HT1080 (cell line): ENCODE results near the gene TSHZ2. TPM values are rescaled to one million over a fixed set of nuclear protein-coding genes. Genes with fewer than 3 reads are reported as not detected.

Source experiments
- DNase-seq: peaks from one replicate; pipeline ENCODE4 v3.0.0-alpha.2; 2015; ENCODE audit warnings: low read depth
- total RNA-seq: library from RNA; depleted of rRNA; stranded (reverse); fragments of >200 nt; shearing (Covaris generic); gene quantifications from 2 replicates; pipeline ENCODE4 v1.2.3, GENCODE V29; 2014

Gene TSHZ2
- total RNA-seq, 1 experiment from 2014 or later, result not detected

DNA sequence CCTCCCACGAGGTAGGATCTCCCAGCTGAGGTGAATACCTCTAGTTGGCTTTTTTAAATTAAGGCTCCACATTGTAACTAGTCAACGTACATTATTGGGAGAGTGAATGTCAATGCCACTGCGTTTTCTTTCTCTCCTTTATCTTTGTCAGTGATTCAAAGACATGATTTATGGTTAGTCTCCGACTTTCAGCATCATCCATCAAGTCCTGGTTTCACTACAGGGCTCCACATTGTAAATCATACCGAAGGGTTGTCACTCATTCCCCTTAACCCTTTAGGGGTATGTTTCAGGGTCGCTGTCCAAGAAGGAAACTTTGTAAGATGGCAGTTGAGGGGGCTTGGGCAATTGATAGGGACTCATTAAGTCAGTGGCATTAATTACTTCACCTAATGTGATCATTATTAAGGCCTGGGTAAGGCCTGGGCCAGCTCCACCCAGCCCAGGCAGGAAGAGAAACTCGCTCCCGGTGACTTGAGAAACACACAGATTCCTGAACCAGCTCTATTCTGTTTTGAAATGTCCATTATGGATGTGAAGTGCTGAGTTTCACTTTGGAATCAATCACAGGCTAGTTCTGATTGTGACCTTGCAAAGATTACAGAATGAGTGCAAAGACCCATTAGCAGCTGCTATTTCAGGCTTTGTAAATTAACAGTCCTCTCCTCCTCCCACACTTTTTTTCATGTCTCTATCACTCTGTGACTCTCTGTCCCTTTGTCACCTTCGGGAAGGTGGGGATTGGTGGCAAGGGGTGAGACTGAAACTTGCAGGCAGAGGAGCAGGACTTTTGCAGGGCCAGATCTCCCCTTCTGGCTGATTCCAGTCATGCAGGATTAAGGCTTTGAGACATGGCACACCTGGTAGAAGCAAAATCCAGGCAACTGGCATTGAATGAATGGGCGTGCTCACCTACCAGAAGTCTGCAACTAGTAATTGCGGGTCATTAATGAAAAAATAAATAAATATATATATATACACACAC is 222.4 kb downstream of the TSHZ2 start:
- no peak for DNase-seq

DNA sequence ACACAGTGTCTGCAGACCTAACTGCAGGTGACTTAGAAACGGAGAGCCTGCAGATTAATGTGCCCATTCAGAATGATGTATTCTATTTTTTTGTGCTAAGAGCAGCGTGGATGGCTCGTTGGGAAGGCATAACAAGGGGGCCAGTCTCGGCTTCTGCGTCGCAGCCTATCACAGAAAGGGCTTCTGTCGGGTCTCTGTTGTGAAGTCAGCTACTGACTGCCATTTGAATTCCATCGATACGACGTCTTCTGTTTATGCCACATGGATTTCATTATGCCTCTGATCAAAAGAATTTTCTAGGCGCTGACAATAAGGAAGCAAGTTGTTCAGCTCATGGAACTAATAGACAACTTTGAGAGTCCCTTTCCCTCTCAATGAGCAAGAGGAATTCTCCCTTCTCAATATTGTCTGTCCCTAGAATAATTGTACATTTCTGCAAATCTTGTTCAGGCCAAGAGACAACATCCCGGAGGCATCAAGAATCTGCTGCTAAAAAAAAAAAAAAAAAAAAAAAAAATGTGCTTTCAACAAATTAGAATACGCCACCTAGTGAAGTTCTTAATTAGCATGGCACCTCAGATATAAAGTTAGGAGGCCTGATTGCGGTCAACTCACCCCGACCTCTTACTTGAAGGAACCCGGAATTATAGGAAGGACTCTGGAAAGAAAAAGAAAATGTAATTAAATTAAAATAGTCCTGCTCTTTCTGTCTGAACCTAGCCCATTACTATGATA is 223.9 kb downstream of the TSHZ2 start:
- no peak for DNase-seq

DNA sequence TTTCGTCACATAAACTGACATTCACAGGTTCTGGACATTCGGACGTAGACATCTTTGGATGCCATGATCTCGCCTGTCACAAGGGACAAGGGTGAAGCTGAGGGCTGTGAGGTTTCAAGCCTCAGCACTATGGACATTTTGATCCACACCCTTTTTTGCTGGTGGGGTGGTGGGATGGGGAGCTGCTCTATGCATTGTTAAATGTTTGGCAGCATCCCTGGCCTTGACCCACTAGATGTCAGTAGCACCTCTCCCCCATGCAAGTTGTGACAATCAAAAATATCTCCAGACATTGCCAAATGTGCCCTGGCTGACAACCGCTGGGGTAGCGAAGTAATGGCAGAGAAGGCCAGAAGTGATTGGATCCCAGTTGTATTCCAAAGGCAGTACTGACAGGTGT is 229.4 kb downstream of the TSHZ2 start:
- DNase-seq, result no peak

DNA sequence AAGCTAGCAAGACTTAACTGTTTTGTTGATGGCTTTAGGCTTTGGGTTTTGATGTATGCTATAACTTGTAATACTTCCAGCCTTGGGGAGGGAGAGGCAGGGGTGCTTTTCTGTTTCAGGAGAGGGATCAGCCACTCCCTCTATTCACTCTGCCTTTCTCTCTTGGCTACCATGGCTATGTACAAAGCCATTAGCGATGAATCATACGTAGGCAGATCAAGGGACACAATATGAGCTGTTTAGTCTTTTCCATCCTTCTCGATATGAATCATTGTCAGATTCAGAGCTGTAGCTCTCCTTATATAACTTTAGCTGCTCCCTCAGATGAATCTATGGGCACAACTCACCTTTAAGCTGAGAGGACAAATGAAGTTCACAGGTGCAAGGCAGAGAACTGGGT is 230.6 kb downstream of the TSHZ2 start:
- DNase-seq, result no peak

DNA sequence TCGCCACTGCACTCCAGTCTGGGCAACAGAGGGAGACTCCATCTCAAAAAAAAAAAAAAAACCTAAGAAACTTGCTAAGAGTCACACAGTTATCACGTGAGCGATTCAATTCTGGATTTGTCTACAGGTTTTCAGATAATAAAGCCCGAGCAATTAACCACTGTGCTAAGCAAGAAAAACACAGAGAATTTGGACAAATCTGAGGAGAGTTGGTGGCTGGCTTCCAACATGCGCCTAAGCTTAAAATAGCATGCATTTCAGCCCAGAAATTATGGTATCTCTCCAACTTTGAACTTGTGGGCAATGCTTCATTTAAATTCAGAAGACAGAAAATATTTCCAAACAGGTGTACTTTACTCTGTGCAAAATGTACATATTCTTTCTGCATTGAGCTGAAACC is 232.9 kb downstream of the TSHZ2 start:
- DNase-seq, result no peak

DNA sequence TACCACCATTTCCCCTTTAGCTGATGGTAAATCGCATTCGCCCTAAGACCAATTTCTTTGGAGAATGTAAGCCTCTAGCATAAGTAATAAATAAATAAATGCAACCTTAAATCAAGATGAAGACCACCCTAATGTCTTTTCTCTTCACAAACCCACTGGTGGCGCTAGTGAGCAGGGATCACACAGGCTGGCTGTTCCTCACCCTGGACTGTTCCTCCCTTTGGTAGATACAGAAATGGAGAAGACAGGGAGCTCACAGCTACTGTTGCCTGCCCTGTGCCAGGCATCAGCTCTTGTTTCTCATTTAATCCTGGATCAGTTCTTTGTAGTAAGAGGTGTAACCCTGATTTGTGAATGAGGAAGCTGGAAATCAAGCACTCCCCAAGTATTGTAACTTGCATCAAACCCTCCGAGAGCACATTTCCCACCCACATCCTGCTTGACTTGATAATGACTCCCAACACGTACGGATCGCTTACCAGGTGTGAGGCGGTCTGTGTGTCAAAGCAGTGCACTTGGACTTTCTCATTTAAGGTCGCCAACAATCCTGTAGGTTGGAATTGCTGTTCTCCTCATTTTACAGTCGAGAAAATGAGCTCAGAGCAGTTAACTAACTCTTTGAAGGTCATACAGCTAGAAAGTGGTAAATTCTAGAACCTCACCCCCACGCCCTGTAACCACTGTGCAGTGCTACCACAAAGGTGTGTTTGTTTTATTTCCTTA is 236.1 kb downstream of the TSHZ2 start:
- DNase-seq, result no peak

DNA sequence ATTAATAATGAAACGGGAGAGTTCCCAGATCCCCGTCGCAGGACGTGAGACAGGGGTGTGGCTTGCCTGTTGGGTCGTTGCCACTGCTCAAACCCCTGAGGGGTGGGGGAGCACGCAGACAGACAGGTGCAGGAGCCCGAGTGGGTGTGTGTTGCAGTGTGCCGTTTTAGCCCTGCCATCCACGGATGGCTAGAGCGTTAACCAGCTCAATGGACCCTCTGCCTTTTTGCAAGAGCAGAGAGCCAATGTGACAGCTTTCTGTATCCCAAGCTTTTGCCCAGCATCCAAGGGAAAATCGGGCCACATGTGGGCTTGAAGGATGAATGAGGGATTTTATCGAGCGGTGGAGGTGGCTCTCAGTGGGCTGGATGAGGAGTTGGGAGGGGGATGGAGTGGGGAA is 237.9 kb downstream of the TSHZ2 start:
- DNase-seq, result no peak

DNA sequence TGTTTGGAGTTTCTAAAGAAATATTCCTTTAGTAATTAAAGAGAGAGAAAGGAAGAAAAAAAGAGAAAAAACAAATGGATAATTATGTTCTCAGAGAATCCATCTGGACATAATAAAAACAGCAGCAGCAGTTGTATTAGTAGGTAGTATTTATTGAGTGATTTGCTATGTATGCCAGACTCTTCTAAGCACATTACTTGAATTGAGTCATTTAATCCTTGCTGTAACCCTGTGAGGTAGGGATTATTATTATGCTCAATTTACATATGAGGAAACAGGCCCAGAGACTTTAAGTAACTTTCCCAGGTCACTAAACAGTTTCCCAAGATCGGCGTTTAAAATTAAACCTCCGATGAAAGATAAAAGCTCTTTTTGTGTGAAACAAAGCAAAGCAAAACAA is 238.8 kb downstream of the TSHZ2 start:
- no peak for DNase-seq

DNA sequence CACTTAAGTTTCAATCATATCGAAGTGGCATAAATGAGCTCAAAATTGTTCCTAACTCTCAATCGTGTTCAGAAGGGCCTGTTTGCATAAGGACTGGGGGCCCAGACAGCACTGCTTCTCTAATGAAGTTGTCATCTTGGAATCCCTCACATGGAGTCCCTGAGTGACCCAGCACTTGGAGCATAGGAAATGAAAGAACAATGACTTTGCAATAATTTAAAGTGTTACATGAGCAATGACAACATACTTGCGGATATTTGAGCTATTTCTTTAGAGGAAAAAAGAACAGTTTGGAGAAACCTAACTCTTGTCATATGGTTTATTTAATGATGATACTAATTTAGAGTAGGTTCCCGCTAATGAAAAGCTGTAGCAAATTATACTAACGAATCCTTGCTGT is 239.9 kb downstream of the TSHZ2 start:
- no peak for DNase-seq

DNA sequence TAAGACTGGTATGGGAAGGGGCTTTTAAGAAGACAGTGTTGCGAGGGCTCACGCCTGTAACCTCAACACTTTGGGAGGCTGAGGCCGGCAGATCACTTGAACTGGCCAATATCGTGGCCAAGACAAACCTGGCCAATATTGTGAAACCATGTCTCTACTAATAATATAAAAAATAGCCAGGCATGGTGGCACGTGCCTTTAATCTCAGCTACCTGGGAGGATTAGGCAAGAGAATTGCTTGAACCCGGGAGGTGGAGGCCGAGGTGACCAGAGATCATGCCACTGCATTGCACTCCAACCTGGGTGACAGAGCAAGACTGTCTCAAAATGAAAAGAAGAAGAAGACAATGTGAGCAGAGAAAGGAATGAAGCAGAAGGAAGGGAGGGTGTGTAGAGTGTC is 242.2 kb downstream of the TSHZ2 start:
- no peak for DNase-seq

DNA sequence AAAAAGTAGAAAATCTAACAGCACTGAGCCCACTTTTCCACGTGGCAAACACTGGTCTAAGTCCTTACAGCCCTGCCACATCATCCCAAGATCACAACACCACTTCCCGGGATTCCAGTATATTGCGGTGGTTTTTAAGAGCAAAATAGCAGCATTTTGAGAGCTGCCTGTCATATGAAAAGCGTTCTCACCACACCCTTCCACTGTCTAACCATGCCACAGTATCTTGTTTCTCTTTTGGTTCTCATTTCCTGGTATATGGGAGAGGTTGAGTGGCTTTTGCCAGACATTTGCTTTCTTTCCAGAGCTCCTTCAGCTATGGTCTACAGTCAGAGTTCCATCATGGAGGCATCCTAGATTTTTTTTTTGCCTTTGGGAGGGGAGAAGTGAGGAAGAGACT is 243.0 kb downstream of the TSHZ2 start:
- DNase-seq, result no peak

DNA sequence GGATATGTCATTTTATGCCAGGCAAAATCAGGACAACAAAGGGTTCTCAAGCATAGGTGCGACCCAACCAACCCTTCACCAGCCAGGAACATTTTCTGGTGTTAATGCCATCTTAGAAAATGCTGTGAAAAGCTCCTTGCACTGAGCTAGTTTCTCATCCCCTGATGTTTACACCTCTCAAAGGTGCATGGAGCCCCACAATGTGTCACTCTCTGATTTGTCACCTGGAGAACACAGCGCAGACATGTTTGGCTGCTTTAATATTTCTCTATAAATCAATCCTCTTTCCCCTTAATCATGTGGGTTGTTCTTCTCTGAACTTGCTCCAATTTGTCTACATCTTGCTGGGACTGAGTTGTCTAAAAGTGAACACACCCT is 244.3 kb downstream of the TSHZ2 start:
- DNase-seq, result no peak

DNA sequence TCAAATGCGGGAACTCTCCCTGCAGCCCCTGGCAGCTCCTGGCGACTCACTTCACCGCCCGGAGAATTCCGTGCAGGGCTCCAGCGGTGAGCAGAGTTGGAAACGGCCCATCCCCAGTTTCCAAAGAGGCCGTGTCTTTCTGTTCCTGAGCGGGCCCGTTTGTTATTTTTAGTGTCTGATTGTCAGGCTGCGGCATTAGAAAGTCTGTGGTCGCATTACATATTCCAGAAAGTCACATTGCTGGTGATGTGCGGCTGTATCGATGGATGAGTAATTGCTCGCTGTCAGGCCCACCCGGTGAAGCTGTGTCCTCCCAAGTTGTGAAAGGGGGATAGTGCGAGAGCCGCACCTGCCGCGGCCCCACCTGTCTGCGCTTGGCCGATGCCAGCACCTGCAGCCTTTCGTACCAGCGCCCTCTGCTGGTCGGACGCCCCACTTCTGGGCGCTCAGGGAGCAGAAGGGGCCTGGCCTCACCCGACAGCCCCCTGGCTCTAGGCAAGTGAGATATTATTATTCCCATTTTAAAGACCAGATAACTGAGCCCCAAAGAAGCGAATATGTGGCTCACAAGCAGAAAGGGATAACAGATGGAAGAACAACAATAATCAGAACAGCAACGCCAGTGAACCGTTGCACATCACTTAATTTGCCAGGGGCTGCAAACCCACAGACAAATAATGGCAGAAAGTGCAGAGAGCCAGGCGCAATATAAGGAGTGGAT is 244.9 kb downstream of the TSHZ2 start:
- peak; percentile 16 for DNase-seq

DNA sequence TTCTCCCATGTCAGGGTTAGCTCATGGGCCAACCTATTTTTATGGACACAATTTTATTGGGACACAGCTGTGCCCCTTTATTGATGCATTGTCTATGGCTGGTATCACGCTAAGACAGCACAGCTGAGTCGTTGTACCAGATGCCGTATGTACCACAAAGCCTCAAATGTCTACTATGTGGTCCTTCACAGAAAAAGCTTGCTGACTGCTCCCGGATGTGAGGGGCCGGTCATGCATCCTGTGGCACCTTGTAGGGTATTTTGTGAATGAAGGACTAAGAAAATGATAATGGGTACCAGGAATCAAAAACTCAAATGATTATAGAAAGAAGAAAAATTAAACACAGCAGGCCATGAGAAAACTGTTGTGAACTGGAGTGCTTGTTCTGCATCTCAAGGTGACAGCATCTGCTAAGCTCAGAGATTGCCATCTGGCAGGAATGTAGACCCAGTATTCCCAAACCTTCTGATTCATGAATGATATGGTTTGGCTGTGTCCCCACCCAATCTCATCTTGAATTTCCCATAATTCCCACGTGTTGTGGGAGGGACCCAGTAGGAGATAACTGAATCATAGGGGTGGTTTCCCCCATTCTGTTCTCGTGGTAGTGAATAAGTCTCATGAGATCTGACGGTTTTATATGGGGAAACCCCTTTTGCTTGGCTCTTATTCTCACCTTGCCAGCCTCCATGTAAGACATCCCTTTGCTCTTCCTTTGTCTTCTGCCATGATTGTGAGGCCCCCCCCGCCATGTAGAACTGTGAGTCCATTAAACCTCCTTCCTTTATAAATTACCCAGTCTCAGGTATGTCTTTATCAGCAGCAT is 248.5 kb downstream of the TSHZ2 start:
- DNase-seq, result no peak

DNA sequence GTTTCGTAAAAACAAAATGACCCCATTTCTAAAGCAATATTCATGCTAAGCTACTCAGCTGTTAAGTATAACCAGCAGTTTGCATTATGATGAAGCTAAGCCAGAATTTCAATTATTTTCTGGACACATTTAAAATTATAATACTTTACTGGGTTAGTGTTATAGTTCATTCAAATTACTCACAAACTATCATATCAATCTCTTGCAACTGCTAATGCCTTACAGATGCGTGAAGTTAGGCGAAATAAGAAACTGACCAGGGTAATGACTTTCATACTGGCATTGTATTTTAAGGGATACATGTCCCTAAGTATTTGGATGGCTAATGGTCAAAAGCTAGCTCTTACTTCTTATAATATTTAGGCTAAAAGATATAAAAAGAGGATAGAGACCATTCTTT is 249.6 kb downstream of the TSHZ2 start:
- no peak for DNase-seq

DNA sequence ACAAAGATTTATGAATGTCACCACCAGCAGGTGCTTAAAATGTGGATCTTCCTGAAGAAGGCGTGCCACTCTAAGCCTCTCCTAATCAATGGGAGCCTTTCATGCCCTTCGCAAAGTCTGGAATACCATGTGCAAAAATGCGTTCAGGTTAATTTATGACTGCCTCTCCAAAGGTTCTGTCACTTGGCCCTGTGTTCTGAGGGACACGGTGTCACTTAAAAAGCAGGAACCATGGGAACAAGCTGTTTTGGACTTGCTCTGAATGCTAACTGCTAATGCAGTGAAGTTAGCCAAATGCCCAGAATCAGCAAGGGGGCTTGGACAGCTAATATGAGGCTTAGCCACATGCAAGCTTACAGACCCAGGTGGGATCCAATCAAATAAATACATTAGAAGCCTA is 250.3 kb downstream of the TSHZ2 start:
- no peak for DNase-seq

DNA sequence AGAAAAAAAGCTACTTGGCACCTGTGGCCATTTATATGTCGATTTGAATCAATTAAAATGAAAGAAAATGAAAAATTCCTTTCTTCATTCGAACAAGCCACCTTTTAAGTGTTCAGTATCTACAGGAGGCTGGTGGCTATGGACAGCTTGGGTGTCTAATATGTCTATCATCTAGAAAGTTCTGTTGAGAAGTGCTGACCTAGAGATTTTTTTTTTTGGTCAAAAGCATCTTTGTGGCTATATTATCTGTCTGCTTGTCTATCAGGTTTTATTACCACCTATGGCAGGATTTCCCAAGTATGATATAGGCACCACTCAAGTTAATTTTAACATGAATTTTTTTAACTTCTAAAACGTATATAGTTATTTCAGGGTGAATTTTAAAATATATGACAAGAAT is 250.8 kb downstream of the TSHZ2 start:
- DNase-seq, result no peak

DNA sequence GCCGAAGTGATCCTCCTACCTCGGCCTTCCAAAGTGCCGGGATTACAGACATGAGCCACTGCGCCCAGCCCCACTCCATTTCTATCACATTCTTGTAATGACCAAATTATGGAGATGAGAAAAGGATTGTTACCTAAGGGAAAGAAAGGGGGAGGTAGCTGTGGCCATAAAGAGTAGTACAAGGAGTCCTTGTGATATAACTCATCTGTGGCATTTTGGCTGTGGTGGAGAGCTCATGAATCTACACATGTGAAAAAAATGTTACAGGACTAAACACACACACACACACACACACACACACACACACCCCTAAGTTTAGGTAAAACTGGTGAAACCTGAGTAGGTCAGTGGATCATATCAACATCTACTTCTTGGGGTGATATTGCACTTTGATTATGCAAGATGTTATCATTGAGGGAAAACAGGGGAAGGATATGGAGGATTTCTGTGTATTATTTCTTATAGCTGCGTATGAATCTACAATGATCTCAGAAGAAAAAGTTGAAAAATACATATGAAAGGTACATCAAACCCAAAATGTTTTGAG is 251.5 kb downstream of the TSHZ2 start:
- no peak for DNase-seq

DNA sequence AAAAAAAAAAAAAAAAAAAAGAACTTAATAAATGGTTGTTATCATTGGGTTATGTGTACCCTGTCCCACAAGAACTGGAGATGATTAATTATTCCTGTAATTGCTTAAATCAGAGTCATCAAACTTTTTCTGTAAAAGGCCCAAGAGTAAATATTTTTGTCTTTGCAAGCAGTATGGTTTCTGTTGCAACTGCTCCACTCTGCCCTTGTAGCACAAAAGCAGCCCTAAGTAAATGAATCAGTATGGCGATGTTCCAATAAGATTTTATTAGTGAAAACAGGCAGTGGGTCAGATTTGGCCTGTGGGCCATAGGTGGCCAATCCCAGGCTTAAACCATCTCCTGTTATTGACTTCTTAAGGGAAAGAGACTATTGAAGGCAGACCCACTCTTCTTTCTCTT is 252.7 kb downstream of the TSHZ2 start:
- no peak for DNase-seq

DNA sequence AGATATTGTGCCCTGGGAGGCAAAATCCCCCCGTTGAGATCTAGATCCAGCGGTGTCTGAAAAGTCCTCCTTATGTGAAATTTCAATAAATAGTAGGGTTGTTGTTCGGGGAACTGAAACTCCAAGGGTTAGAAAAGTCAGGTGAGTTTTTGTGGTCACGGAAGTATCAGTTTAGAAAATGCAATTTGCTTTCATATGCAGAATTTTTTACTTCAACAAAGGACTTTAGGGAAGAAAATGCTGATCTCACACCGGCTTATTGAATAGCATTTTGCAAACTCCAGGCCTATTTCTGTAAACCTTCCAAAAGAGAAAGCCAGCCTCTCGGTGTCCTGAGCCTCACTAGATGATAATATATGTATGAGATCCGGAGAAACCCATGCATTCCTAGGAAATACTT is 254.7 kb downstream of the TSHZ2 start:
- no peak for DNase-seq
